Body of pancreas (tissue), 4 donors: ENCODE results near the gene HOMER2.

ENCODE experiments used
- CTCF ChIP-seq, 7 experiments: fragments of 450-650 bp in 4 of 7; fragments of 200-600 bp in 3 of 7; sonication (generic) in 3 of 7; IDR thresholded peaks; one replicate each; pipeline ENCODE4 v1.5.1; 2016 to 2019; ENCODE audit warnings: antibody characterized with exemption in 7 of 7
- POLR2A ChIP-seq, 3 donors: fragments of 450-650 bp; IDR thresholded peaks; one replicate each; pipeline ENCODE4 v1.6.1; 2016; ENCODE audit warnings: antibody characterized with exemption in 3 of 3, mild to moderate bottlenecking in 2 of 3

GRCh38 chr15:82802497-82802896, 150.0 kb downstream of the HOMER2 start:
- TF ChIP-seq CTCF (IDR thresholded peaks at IDR 0.05), result no peak
- TF ChIP-seq POLR2A (IDR thresholded peaks at IDR 0.05), result no peak
